NCI-H510A (cell line): ENCODE measurements around the gene MXD3.

ENCODE experiments used
- DNase-seq: peaks from one replicate; lab custom pipeline; 2025; lab: John Stamatoyannopoulos, UW

MXD3 gene

GRCh38 chr5:177303121-177303924 is 8.4 kb downstream of the MXD3 start, which contains the start of the genes PRELID1 and RAB24:
Gene PRELID1, plus strand, starts transcription at chr5:177303799. Its CDS starts 187 bp downstream, at chr5:177303986.
Gene RAB24, minus strand, starts transcription at chr5:177303719. Its CDS starts 431 bp downstream, at chr5:177303288.
- DNase-seq: peak; percentile 65

GRCh38 chr5:177302354-177303110 is 9.2 kb downstream of the MXD3 start:
- DNase-seq: no peak

DNA sequence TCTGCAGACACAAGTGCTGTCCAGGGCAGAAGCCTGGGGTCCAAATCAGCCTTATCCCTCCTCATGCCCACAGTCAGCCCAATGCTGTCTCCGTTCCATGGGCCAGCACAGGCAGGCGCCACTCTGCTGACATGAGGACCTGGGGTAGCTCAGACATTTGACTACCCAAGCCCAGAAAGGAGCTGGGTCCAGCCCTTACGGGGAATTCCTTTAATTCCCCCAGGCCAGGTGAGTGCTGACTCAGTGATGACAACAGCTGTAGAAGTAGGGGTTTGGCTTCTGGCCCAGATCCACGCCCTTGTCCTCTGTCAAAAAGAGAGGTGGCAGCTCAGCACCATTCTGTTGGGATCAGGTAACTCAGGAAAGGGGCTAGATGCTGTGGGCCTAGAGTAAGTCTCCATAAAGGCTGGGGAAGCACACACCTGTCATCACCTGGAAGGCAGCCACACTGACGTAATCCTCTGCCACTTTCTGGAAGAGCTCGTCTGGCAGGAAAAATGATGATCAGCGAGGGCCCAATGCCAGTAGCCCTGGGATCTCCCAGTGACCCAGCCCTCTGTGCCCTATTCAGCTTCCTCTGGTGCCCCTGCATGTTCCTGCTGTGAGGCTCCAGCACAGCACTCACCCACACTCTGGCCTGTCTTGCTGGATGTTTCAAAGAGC is 10.1 kb downstream of the MXD3 start:
- DNase-seq: peak; percentile 81

GRCh38 chr5:177300951-177301350 is 10.7 kb downstream of the MXD3 start:
- no peak for DNase-seq

- DNase-seq: no peak
Observed at GRCh38 chr5:177300236-177300880, 11.3 kb downstream of the MXD3 start.

- DNase-seq: no peak
Observed at GRCh38 chr5:177299697-177300096, 12.0 kb downstream of the MXD3 start.

DNA sequence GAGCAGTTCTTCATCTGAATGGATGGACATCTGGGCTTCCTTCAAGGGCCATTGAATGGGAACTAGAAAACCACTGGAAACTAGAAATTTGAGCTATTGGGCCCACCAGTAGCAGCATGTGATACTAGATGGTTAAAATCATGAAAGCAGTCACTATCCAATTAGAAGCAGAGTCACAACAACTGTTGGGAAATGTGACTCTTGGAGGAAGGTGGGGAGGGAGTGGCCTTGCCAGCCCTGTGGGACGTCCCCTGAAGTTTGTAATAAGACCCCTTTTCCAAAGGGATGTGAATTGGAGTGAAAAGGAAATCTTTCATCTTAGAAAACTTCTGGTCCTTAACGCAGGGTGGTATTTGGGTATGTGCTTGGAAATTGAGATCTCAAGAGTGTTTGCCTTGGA is 13.8 kb downstream of the MXD3 start:
- no peak for DNase-seq

DNA sequence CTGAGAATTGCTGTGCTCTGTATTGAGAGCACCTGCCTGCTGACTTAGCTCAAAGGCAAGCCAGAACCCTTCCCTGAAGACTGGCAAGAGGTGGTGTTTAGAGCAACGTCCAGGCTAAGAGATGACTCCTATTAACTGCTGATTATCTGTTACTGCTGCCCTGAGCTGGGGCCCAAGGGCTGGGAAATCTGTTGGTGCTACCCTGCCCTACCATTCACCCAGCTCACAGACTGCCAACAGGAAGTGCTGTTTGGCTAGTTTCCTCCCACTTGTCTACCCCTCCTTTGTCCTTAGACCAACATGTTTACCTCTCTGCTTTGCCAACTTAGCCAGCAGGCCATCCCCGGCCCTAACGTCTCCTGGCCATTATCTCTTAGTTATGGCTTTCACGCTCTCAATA is 15.1 kb downstream of the MXD3 start:
- DNase-seq: no peak

GRCh38 chr5:177295924-177296323 is 15.8 kb downstream of the MXD3 start:
- DNase-seq: no peak

GRCh38 chr5:177294632-177295031 is 17.1 kb downstream of the MXD3 start:
- DNase-seq: no peak

- no peak for DNase-seq
Observed at GRCh38 chr5:177293819-177294581, 17.7 kb downstream of the MXD3 start.

DNA sequence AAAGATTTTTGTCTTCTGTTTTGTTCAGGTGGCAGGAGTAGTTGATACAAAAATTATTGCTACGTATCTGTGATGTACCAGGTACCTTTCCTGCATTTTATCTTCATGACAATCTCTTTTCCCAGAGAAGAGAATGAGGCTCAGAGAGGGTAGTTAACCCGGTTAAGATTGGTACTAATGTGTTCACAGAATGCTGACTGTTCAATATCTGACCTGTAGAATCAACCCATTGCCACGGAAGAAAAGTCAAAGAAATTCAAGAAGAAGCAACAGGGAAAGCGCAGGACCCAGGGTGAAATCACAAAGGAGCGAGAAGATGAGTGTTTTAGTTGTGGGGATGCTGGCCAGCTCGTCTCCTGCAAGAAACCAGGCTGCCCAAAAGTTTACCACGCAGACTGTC is 20.0 kb downstream of the MXD3 start:
- no peak for DNase-seq

- no peak for DNase-seq
Observed at GRCh38 chr5:177290816-177291596, 20.7 kb downstream of the MXD3 start.

DNA sequence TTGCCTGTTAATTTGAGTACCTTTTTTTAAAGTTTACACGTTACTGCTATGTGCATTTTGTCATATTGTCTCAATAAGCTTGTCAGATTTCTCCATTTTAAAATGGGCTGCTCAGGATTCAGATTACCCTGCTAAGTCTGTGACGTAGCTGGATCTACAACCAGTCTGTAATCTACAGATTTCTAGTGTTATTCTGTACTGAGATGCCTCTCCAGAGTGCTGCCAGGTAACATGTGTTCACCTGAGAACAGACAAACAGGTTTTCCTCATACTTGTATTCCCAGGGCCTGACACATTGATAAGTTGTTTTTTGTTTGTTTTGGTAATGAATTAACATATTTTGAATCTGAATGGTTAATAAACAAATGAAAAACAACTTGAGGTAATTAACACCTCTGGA is 23.5 kb downstream of the MXD3 start:
- DNase-seq: no peak

DNA sequence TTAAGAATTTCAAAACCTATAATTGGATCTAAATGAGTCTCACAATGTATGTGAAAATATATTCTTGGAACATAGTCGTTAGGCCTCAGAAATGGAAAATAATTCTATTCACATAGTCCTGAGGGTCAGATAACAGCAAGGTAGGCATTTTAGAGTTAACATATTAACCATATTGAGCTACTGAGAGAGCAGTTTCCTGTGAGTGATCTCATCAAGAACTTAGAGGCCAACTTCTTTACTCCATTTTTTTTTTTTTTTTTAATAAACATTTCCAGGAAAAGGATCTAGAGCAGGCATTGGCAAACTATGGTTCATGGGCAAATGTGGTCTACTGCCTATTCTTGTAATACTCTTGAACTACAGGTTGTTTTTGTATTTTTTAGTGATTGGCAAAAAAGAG is 34.8 kb downstream of the MXD3 start:
- no peak for DNase-seq

- DNase-seq: no peak
Observed at GRCh38 chr5:177275883-177276282, 35.8 kb downstream of the MXD3 start.

GRCh38 chr5:177271113-177271512 is 40.6 kb downstream of the MXD3 start:
- DNase-seq: no peak

DNA sequence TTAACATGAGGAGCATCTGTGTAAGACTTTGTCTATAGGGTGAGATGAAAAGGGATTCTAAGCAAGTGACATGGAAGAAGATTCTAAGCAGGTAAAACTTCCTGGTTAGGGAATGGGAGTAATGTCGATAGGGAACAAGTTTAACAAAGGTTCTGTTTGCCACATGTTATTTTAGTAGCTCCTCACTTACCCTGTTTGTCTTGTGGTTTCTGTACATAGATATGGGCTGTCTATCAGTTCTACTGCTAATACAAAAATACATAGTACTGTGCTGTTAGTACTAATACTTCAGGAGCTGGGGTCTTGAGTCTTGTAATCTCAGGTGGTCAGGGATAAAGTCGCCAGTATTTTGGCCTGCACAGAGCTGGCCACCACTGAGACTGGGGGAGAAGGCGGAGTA is 41.0 kb downstream of the MXD3 start:
- no peak for DNase-seq

- no peak for DNase-seq
Observed at GRCh38 chr5:177269976-177270375, 41.7 kb downstream of the MXD3 start.

DNA sequence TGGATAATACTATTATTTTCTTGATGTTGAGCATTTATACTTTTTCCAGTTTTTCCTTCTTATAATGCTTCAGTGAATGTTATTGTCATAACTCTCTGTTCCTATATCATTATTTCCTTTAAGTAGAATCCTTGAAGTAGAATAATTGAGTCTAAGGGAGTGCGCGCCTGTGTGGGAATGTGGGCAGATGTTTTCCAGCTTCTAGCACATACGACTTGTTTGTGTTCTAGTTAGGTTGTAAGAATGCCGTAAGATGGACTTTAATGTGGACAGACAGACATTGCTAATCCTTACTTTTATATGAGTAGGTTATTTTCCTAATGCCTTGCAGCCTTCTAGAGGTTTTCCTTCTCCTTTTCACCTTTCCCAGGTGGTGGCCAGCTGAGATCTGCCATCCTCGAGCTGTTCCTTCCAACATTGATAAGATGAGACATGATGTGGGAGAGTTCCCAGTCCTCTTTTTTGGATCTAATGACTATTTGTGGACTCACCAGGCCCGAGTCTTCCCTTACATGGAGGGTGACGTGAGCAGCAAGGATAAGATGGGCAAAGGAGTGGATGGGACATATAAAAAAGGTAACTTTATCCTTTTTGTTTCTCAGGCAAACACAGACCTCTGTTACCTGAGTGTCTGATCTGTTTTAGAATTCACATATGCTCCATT is 42.3 kb downstream of the MXD3 start:
- no peak for DNase-seq
